T47D (cell line): Measurements from ENCODE around the gene KCTD19.

Experiments
- DNase-seq, 2 experiments: peaks; one replicate each; pipeline versions ENCODE4 v3.0.0 to v3.0.0-alpha.2; 2011 to 2012; ENCODE audit warnings: low read depth in 1 of 2, low spot score in 1 of 2
- JUND ChIP-seq: IDR thresholded peaks from 2 replicates; pipeline ENCODE4 v1.6.1; 2012; ENCODE audit warnings: low read depth
- in situ Hi-C: cut with HindIII; loops from 2 replicates; pipeline ENCODE4 v1.10.0; 2016; ENCODE audit warnings: low sequenced_read_pairs, low pct_unique_long_range_greater_than_20kb

KCTD19 gene

GRCh38 chr16:67247192-67248072 lies 79.1 kb downstream of the KCTD19 start, which contains the start of gene FHOD1:
FHOD1 (minus strand) TSS chr16:67247481; CDS start chr16:67247410, 71 bp downstream.
- in situ Hi-C loops = no loop called here
- peak; percentile 90 to 97 for DNase-seq
- TF ChIP-seq JUND = no peak

- peak; percentile 82 to 96 for DNase-seq
- no peak for TF ChIP-seq JUND
- in situ Hi-C loops = no loop called here
These were observed 79.8 kb downstream of the KCTD19 start for GRCh38 chr16:67246756-67247191.

- DNase-seq = peak in 1 of 2 experiments; percentile 88
- in situ Hi-C loops = no loop called here
These were observed 80.3 kb downstream of the KCTD19 start for GRCh38 chr16:67246081-67246755.

GRCh38 chr16:67245674-67246080 lies 80.9 kb downstream of the KCTD19 start:
- in situ Hi-C loops = no loop called here
- TF ChIP-seq JUND = no peak
- no peak for DNase-seq

More at GRCh38 chr16:67246081-67246755, 80.3 kb downstream of the KCTD19 start:
- no peak for TF ChIP-seq JUND

- DNase-seq = no peak
- in situ Hi-C loops = no loop called here
- no peak for TF ChIP-seq JUND
These were observed 81.4 kb downstream of the KCTD19 start for GRCh38 chr16:67245186-67245585.

GRCh38 chr16:67244387-67245185 lies 82.0 kb downstream of the KCTD19 start:
- no peak for TF ChIP-seq JUND
- in situ Hi-C loops = no loop called here
- DNase-seq = peak in 1 of 2 experiments; percentile 81

GRCh38 chr16:67243481-67243880 lies 83.1 kb downstream of the KCTD19 start:
- TF ChIP-seq JUND = no peak
- DNase-seq = peak in 1 of 2 experiments; percentile 81
- in situ Hi-C loops = no loop called here

- in situ Hi-C loops = no loop called here
- TF ChIP-seq JUND = no peak
- DNase-seq = no peak
These were observed 84.3 kb downstream of the KCTD19 start for GRCh38 chr16:67242138-67242730.

GRCh38 chr16:67241008-67241900 lies 85.3 kb downstream of the KCTD19 start:
- DNase-seq = peak; percentile 58 to 83
- TF ChIP-seq JUND = no peak
- in situ Hi-C loops = no loop called here

GRCh38 chr16:67240506-67240905 lies 86.0 kb downstream of the KCTD19 start:
- no peak for TF ChIP-seq JUND
- in situ Hi-C loops = no loop called here
- DNase-seq = no peak
